Fibroblast of lung (primary cell): Measurements from ENCODE around the gene PTRH2.

ENCODE experiments used
- EZH2 ChIP-seq: IDR thresholded peaks from 2 replicates; pipeline ENCODE4 v1.5.1; 2012; ENCODE audit warnings: low read length, control low read depth, mild to moderate bottlenecking; ENCODE audit errors: missing control alignments
- TF ChIP-seq, protein P1 (sequence below), 2 donors: IDR thresholded peaks in 1 of 2; conservative IDR thresholded peaks in 1 of 2; 1 replicate in 1 of 2; 2 replicates in 1 of 2; pipeline ENCODE4 v1.5.1; 2011 to 2012; ENCODE audit warnings: low read length in 2 of 2, control low read depth in 1 of 2, inconsistent platforms in 1 of 2, low read depth in 1 of 2, mild to moderate bottlenecking in 1 of 2

DNA sequence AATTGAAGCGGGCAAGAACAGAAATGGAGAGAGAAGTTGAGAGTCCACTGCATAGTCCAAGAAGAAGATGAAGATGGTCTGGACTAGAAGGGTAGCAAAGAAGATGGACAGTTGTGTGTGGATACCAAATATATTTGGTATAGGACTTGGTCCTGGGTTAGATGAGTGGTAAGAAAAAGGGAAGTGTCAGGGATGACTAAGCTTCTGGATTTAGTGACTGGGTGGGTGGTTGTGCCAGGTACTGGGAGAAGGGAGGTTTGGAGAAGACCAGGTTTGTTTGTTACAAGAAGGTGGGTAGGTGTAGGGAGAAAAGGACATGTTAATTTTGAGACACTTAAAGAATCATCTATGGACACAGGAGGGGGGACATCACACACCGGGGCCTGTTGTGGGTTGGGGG lies 5.6 kb upstream of the PTRH2 start:
- TF ChIP-seq, protein P1, sequence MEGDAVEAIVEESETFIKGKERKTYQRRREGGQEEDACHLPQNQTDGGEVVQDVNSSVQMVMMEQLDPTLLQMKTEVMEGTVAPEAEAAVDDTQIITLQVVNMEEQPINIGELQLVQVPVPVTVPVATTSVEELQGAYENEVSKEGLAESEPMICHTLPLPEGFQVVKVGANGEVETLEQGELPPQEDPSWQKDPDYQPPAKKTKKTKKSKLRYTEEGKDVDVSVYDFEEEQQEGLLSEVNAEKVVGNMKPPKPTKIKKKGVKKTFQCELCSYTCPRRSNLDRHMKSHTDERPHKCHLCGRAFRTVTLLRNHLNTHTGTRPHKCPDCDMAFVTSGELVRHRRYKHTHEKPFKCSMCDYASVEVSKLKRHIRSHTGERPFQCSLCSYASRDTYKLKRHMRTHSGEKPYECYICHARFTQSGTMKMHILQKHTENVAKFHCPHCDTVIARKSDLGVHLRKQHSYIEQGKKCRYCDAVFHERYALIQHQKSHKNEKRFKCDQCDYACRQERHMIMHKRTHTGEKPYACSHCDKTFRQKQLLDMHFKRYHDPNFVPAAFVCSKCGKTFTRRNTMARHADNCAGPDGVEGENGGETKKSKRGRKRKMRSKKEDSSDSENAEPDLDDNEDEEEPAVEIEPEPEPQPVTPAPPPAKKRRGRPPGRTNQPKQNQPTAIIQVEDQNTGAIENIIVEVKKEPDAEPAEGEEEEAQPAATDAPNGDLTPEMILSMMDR (conservative IDR thresholded peaks at IDR 0.05 in 1 of 2, IDR thresholded peaks at IDR 0.05 in 1 of 2; ENCODE audit: low read depth in 1 of 2, low read length in 2 of 2): no peak
- TF ChIP-seq EZH2: no peak
